Motor neuron (in vitro differentiated cells): ENCODE results near the gene MMAB. TPM values are rescaled to one million over a fixed set of nuclear protein-coding genes. Genes with fewer than 3 reads are reported as not detected.
A peak's percentile ranks its signal among the peaks of the same experiment; 100 is the strongest.
"Not testable (repeated sequence)": the region's sequence is repeated elsewhere in the genome, so short reads cannot be mapped to it uniquely, and the experiment has no call there.

Source experiments
- ATAC-seq, 8 experiments: fragments of 200-7000 bp; cut with Tn5 transposase; replicated peaks in 6 of 8; 2 replicates each; pipeline ENCODE4 v1.8.0; 2021; ENCODE audit warnings: mild to moderate bottlenecking in 8 of 8, moderate library complexity in 8 of 8
- H3K27ac ChIP-seq, 2 donors: fragments of 250-450 bp; sonication (Bioruptor Pico); 2 replicates each; pipeline ENCODE4 v1.9.0; 2021; ENCODE audit warnings: antibody characterized with exemption in 2 of 2, mild to moderate bottlenecking in 2 of 2, moderate library complexity in 1 of 2
- H3K4me1 ChIP-seq, 2 donors: fragments of 250-450 bp; sonication (Bioruptor Pico); replicated peaks in 1 of 2; 2 replicates each; pipeline ENCODE4 v1.6.1; 2021; ENCODE audit warnings: antibody characterized with exemption in 2 of 2, mild to moderate bottlenecking in 2 of 2, moderate library complexity in 1 of 2
- H3K4me3 ChIP-seq, 5 donors: fragments of 250-450 bp; sonication (Bioruptor Pico); 2 replicates each; pipeline ENCODE4 v1.9.0; 2021; ENCODE audit warnings: antibody characterized with exemption in 5 of 5, mild to moderate bottlenecking in 5 of 5, moderate library complexity in 4 of 5
- WGBS, 10 experiments: fragments of 450-650 bp; shearing (Covaris generic); methylation state at CpG; one replicate each; pipeline ENCODE4 v1.0.0; 2022; 5-methylcytosine and 5-hydroxymethylcytosine counted together
- in situ Hi-C, 9 experiments: fragments of 400-800 bp; cut with MboI; loops; one replicate each; pipeline ENCODE4 v1.15.0; 2021; ENCODE audit warnings: low sequenced_read_pairs in 9 of 9, low pct_unique_long_range_greater_than_20kb in 2 of 9; ENCODE audit not compliant: unreplicated experiment in 9 of 9
- total RNA-seq, 8 experiments: library from RNA; unstranded; fragments of 300-600 nt; gene quantifications; 2 replicates each; pipeline versions ENCODE4 v1.2.3 to v1.2.4, GENCODE V29; 2022

The MMAB gene
- total RNA-seq, 8 experiments from 2014 or later: 15.1 to 74.6 (median 25.7) TPM

GRCh38 chr12:109611223-109611622, 37.9 kb upstream of the MMAB start:
- Histone ChIP-seq H3K4me1 (peaks cover 17 to 23% of the 10 kb centered on the region in 2 donors), H3K27ac (no peak overlapping the region), H3K4me3 (no peak overlapping the region)
- no peak for ATAC-seq
- 18 to 90% (median 74%) methylated on average over 2 to 5 of the region's 10 CpGs; no CpG with 5 or more reads in 5 of the 10 experiments for WGBS, 10 experiments
- in situ Hi-C loops: loop anchor here in 1 of 9 experiments (25.0 kb wide), 1 partner anchor 101 kb away; the partner anchor contains the start of gene FAM222A

- Histone ChIP-seq H3K4me3 (no peak overlapping the region), H3K27ac (no peak overlapping the region), H3K4me1 (peaks cover 24 to 30% of the 10 kb centered on the region in 2 donors)
- WGBS, 10 experiments: 50 to 100% (median 97%) methylated on average over 1 to 4 of the region's 4 CpGs; no CpG with 5 or more reads in 4 of the 10 experiments
- ATAC-seq: no peak
- in situ Hi-C loops: loop anchor here in 1 of 9 experiments (25.0 kb wide), 1 partner anchor 102 kb away; the partner anchor contains the start of gene FAM222A
Measured at GRCh38 chr12:109610523-109610922, 37.2 kb upstream of the MMAB start.

- 73 to 75% methylated on average over 2 of the region's 2 CpGs; no CpG with 5 or more reads in 8 of the 10 experiments for WGBS, 10 experiments
- peaks cover 32 to 42% of the 10 kb centered on the region in 2 donors for H3K4me1 ChIP-seq
- no peak overlapping the region for H3K4me3 ChIP-seq
- peak in 3 of 8 experiments; percentile 35 to 64 (median 53) for ATAC-seq
- in situ Hi-C loops: loop anchor here in 2 of 9 experiments (10.0 to 25.0 kb wide), 2 partner anchors 103 to 165 kb away; partner anchors contain the start of gene FAM222A (in 1 of the 2)
- H3K27ac ChIP-seq: no peak overlapping the region
Measured at GRCh38 chr12:109609342-109609741, 36.0 kb upstream of the MMAB start.

GRCh38 chr12:109608793-109609192, 35.5 kb upstream of the MMAB start:
- 50 to 100% (median 100%) methylated on average over 1 of the region's 3 CpGs; no CpG with 5 or more reads in 6 of the 10 experiments for WGBS, 10 experiments
- Histone ChIP-seq H3K4me3 (no peak overlapping the region), H3K4me1 (peaks cover 30 to 42% of the 10 kb centered on the region in 2 donors), H3K27ac (no peak overlapping the region)
- in situ Hi-C loops: loop anchor here in 2 of 9 experiments (10.0 to 25.0 kb wide), 2 partner anchors 104 to 166 kb away; partner anchors contain the start of gene FAM222A (in 1 of the 2)
- ATAC-seq: peak in 3 of 8 experiments; percentile 53 to 86 (median 62)

GRCh38 chr12:109608270-109608669, 35.0 kb upstream of the MMAB start:
- WGBS, 10 experiments: 0 to 80% (median 37%) methylated on average over 1 to 2 of the region's 4 CpGs; no CpG with 5 or more reads in 6 of the 10 experiments
- in situ Hi-C loops: loop anchor here in 2 of 9 experiments (10.0 to 25.0 kb wide), 2 partner anchors 104 to 167 kb away; partner anchors contain the start of gene FAM222A (in 1 of the 2)
- ATAC-seq: peak in 1 of 8 experiments; percentile 8
- Histone ChIP-seq H3K4me1 (peaks cover 26 to 37% of the 10 kb centered on the region in 2 donors), H3K27ac (no peak overlapping the region), H3K4me3 (no peak overlapping the region)

- no peak overlapping the region for H3K27ac ChIP-seq
- 60 to 100% (median 80%) methylated on average over 1 to 3 of the region's 4 CpGs; no CpG with 5 or more reads in 5 of the 10 experiments for WGBS, 10 experiments
- in situ Hi-C loops: loop anchor here in 2 of 9 experiments (10.0 to 25.0 kb wide), 2 partner anchors 105 to 167 kb away; partner anchors contain the start of gene FAM222A (in 1 of the 2)
- peaks cover 29 to 32% of the 10 kb centered on the region in 2 donors for H3K4me1 ChIP-seq
- H3K4me3 ChIP-seq: no peak overlapping the region
- no peak for ATAC-seq
Measured at GRCh38 chr12:109607618-109608017, 34.3 kb upstream of the MMAB start.

- H3K4me1 ChIP-seq: peaks cover 29 to 32% of the 10 kb centered on the region in 2 donors
- peak in 5 of 8 experiments; percentile 85 to 87 (median 86) for ATAC-seq
- 0 to 100% (median 6%) methylated on average over 1 to 12 of the region's 30 CpGs; no CpG with 5 or more reads in 6 of the 10 experiments for WGBS, 10 experiments
- peak overlapping the region; percentile 64 to 73 for H3K27ac ChIP-seq
- H3K4me3 ChIP-seq: peak overlapping the region in 1 of 5 donors; percentile 12
- in situ Hi-C loops: loop anchor here in 2 of 9 experiments (10.0 to 25.0 kb wide), 2 partner anchors 106 to 168 kb away; partner anchors contain the start of gene FAM222A (in 1 of the 2)
Measured at GRCh38 chr12:109606320-109607028, 33.2 kb upstream of the MMAB start.

- peaks cover 29 to 32% of the 10 kb centered on the region in 2 donors for H3K4me1 ChIP-seq
- in situ Hi-C loops: loop anchor here in 2 of 9 experiments (10.0 to 25.0 kb wide), 2 partner anchors 107 to 169 kb away; partner anchors contain the start of gene FAM222A (in 1 of the 2)
Measured at GRCh38 chr12:109605599-109606228, 32.4 kb upstream of the MMAB start.

GRCh38 chr12:109605016-109605415, 31.7 kb upstream of the MMAB start:
- Histone ChIP-seq H3K27ac (no peak overlapping the region), H3K4me1 (peaks cover 29 to 32% of the 10 kb centered on the region in 2 donors), H3K4me3 (no peak overlapping the region)
- in situ Hi-C loops: loop anchor here in 2 of 9 experiments (10.0 to 25.0 kb wide), 2 partner anchors 107 to 170 kb away; partner anchors contain the start of gene FAM222A (in 1 of the 2)
- WGBS, 10 experiments: 80 to 81% methylated on average over 1 to 5 of the region's 5 CpGs; no CpG with 5 or more reads in 8 of the 10 experiments
- ATAC-seq: peak in 4 of 8 experiments; percentile 16 to 34 (median 27)

More at GRCh38 chr12:109605599-109606228, 32.4 kb upstream of the MMAB start:
- no peak for ATAC-seq
- no peak overlapping the region for H3K4me3 ChIP-seq
- 40 to 97% (median 85%) methylated on average over 1 to 11 of the region's 13 CpGs; no CpG with 5 or more reads in 4 of the 10 experiments for WGBS, 10 experiments
- peak overlapping the region in 1 of 2 donors; percentile 73 for H3K27ac ChIP-seq

- Histone ChIP-seq H3K4me3 (no peak overlapping the region), H3K27ac (no peak overlapping the region), H3K4me1 (peaks cover 29 to 33% of the 10 kb centered on the region in 2 donors)
- in situ Hi-C loops: loop anchor here in 2 of 9 experiments (10.0 to 25.0 kb wide), 2 partner anchors 108 to 171 kb away; partner anchors contain the start of gene FAM222A (in 1 of the 2)
- ATAC-seq: no peak
- 40 to 100% (median 90%) methylated on average over 1 of the region's 3 CpGs; no CpG with 5 or more reads in 4 of the 10 experiments for WGBS, 10 experiments
Measured at GRCh38 chr12:109604132-109604585, 30.9 kb upstream of the MMAB start.

- WGBS, 10 experiments: 50 to 92% (median 84%) methylated on average over 1 to 4 of the region's 5 CpGs; no CpG with 5 or more reads in 5 of the 10 experiments
- ATAC-seq, H3K27ac ChIP-seq, H3K4me3 ChIP-seq: not testable (repeated sequence)
- in situ Hi-C loops: loop anchor here in 2 of 9 experiments (10.0 to 25.0 kb wide), 2 partner anchors 110 to 173 kb away; partner anchors contain the start of gene FAM222A (in 1 of the 2)
- H3K4me1 ChIP-seq: peaks cover 37 to 47% of the 10 kb centered on the region in 2 donors
Measured at GRCh38 chr12:109602132-109602531, 28.8 kb upstream of the MMAB start.

GRCh38 chr12:109601557-109601956, 28.3 kb upstream of the MMAB start:
- in situ Hi-C loops: loop anchor here in 2 of 9 experiments (10.0 to 25.0 kb wide), 2 partner anchors 111 to 173 kb away; partner anchors contain the start of gene FAM222A (in 1 of the 2)
- WGBS, 10 experiments: 50 to 100% (median 100%) methylated on average over 1 to 7 of the region's 8 CpGs; no CpG with 5 or more reads in 3 of the 10 experiments
- no peak for ATAC-seq

More at GRCh38 chr12:109601557-109601956, 28.3 kb upstream of the MMAB start:
- Histone ChIP-seq H3K4me1 (peaks cover 31 to 41% of the 10 kb centered on the region in 2 donors), H3K4me3 (no peak overlapping the region), H3K27ac (no peak overlapping the region)
